ENCODE data around the gene VRK3.

VRK3 gene

DNA sequence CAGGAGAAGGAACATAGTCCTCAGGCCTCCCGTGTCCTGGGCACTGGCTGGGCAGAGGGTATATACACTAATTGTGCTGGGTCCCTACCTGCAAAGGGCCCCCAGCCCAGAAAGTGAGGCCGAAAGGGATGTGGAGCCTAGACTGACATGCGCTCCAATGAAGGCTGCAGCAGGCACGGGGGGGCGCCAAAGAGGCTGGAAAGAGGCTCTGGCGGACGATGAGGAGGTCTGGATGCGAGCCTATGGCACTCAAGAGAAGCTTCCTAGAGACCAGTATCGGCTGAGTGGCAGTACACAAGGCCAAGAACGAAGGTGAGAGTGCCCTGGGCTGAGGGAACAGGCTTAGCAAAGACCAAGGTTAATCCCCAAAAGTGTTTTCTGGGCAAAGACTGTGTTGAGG lies 16.6 kb downstream of the VRK3 start:
- TF ChIP-seq, protein P1, sequence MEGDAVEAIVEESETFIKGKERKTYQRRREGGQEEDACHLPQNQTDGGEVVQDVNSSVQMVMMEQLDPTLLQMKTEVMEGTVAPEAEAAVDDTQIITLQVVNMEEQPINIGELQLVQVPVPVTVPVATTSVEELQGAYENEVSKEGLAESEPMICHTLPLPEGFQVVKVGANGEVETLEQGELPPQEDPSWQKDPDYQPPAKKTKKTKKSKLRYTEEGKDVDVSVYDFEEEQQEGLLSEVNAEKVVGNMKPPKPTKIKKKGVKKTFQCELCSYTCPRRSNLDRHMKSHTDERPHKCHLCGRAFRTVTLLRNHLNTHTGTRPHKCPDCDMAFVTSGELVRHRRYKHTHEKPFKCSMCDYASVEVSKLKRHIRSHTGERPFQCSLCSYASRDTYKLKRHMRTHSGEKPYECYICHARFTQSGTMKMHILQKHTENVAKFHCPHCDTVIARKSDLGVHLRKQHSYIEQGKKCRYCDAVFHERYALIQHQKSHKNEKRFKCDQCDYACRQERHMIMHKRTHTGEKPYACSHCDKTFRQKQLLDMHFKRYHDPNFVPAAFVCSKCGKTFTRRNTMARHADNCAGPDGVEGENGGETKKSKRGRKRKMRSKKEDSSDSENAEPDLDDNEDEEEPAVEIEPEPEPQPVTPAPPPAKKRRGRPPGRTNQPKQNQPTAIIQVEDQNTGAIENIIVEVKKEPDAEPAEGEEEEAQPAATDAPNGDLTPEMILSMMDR (IDR thresholded peaks at IDR 0.05; ENCODE audit: borderline replicate concordance, insufficient read depth, low read depth, low read length), result no peak
- no peak overlapping the region for H3K4me3 ChIP-seq (ENCODE audit: low read depth, low read length)

DNA sequence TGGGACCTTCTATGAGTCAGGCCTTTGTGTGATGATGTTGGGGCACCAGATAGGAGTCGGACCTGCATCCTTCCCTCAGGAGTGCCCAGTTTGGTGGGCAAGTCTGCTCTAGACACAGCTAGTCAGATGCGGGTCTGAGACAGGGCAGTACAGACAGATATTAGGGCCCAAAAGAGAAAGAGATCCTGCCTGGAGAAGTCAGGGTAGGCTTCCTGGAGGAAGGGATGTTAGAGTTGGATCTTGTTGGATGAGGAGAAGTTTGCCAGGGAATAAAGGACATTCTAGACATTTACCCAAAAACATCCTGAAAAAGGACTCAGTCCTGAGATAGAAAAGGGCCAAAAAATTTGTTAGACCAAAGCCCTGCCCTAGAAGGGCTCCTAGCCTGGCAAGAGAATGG lies 17.2 kb downstream of the VRK3 start:
- TF ChIP-seq, protein P1 (IDR thresholded peaks at IDR 0.05; ENCODE audit: borderline replicate concordance, insufficient read depth, low read depth, low read length), result no peak
- no peak overlapping the region for H3K4me3 ChIP-seq (ENCODE audit: low read depth, low read length)

DNA sequence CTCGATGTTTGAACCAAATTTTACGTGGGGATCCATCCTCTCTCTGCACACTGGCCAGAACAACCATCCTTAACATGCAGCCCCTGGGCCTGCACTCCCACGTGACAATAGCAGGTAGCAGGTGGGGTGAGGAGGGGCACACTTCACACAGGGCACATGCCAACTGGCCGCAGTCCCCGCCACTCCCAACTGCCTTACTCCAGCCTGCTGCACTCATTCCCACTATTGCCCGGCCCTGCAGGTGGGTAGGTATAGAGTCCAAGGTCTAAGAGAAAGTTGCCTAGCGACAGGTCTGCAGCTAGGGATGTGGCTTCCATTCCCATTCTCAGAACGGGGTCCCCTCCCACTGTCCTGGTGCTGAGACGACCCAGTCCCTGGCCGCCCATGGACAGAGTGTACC lies 18.0 kb downstream of the VRK3 start:
- no peak overlapping the region for H3K4me3 ChIP-seq (ENCODE audit: low read depth, low read length)
- TF ChIP-seq, protein P1 (IDR thresholded peaks at IDR 0.05; ENCODE audit: borderline replicate concordance, insufficient read depth, low read depth, low read length), result no peak

DNA sequence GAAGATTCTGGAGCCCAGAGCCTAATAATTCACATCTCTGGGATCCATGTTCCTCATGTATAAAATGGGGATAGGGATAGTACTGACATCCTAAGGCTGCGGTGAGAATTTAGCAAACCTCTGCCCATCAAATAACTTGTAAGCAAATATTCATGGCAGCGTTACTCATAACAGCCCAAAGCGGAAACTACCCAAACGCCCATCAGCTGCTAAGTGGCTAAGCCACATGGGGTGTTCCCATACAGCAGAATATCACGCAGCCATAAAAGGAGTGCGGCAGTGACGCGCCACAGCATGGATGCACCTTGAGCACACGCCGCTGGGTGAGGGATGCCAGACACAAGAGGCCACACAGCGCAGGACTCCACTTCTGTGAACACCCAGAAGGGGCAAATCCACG lies 19.7 kb downstream of the VRK3 start:
- TF ChIP-seq, protein P1 (IDR thresholded peaks at IDR 0.05; ENCODE audit: borderline replicate concordance, insufficient read depth, low read depth, low read length), result no peak
- no peak overlapping the region for H3K4me3 ChIP-seq (ENCODE audit: low read depth, low read length)

DNA sequence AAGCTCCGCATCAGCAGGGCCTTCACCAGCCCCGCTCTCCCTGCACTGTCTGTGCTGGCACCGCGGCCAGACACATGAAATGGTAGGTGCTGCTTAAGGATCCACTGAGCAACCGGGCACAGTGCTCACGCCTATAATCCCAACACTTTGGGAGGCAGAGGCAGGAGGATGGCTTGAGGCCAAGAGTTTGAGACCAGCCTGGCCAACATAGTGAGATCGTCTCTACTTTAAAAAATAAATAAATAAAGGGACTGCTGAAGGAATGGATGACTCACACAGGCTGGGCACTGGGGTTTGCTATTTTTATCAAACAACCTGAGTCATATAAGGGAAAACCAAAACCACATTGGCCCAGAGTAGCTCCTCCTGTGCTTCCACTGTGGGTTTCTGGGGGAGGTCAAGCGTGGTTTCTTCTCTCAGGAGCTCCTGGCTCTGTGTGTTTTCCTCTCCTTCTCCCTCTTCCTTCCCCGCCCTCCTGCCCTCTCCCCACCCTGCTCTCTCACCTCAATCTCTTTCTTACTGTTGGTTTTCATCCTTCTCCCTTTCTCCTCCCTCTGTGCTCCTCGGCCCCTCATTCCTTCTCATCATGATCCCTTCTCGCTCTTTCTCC lies 21.3 kb downstream of the VRK3 start:
- TF ChIP-seq, protein P1 (IDR thresholded peaks at IDR 0.05; ENCODE audit: borderline replicate concordance, insufficient read depth, low read depth, low read length), result no peak
- no peak overlapping the region for H3K4me3 ChIP-seq (ENCODE audit: low read depth, low read length)

DNA sequence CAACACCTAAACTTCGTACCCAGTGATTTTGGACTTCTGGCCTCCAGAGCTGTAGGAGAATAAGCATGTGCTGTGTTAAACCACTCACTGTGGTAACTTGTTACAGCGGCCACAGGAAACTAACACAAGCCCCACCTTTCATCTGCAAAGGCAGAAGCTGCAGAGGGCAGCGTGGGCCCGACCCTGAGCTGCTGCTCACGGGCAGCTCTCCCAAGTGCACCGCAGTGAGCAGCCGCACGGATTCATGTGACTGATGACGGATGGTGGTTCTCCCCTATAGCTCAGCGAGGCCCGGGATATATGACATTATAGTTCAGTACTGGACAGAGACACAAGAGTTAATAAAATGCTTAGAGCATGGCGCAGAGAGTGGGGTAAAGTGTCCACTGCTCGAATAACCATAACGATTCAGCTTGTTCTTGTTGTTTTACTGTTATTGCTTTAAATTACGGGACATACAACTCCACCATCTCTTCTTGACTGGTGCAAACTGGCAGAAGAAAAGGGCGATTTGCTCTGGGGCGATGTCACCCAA lies 21.9 kb downstream of the VRK3 start:
- TF ChIP-seq, protein P1 (IDR thresholded peaks at IDR 0.05; ENCODE audit: borderline replicate concordance, insufficient read depth, low read depth, low read length), result no peak
- H3K4me3 ChIP-seq (ENCODE audit: low read depth, low read length), result no peak overlapping the region

- TF ChIP-seq, protein P1 (IDR thresholded peaks at IDR 0.05; ENCODE audit: borderline replicate concordance, insufficient read depth, low read depth, low read length), result no peak
- H3K4me3 ChIP-seq (ENCODE audit: low read depth, low read length), result no peak overlapping the region
These were observed 22.7 kb downstream of the VRK3 start for GRCh38 chr19:50002386-50002960.

Measured in GM12875 (cell line).